ENCODE measurements around the gene USH2A.

The USH2A gene

GRCh38 chr1:216073793-216074595 lies 349.3 kb downstream of the USH2A start:
- in situ Hi-C loops (cut with MboI; ENCODE audit: low pct_unique_long_range_greater_than_20kb, low sequenced_read_pairs, unreplicated experiment) = no loop called here
- no peak for DNase-seq (ENCODE audit: low spot score)
- TF ChIP-seq CTCF (IDR thresholded peaks at IDR 0.05; ENCODE audit: extremely low read depth, insufficient read depth, missing control alignments) = no peak

GRCh38 chr1:216071262-216071661 lies 352.0 kb downstream of the USH2A start:
- no peak for TF ChIP-seq CTCF (IDR thresholded peaks at IDR 0.05; ENCODE audit: extremely low read depth, insufficient read depth, missing control alignments)
- no peak for DNase-seq (ENCODE audit: low spot score)
- in situ Hi-C loops (cut with MboI; ENCODE audit: low pct_unique_long_range_greater_than_20kb, low sequenced_read_pairs, unreplicated experiment) = no loop called here

- DNase-seq (ENCODE audit: low spot score) = no peak
- in situ Hi-C loops (cut with MboI; ENCODE audit: low pct_unique_long_range_greater_than_20kb, low sequenced_read_pairs, unreplicated experiment) = no loop called here
- no peak for TF ChIP-seq CTCF (IDR thresholded peaks at IDR 0.05; ENCODE audit: extremely low read depth, insufficient read depth, missing control alignments)
Observed at GRCh38 chr1:216064643-216065042, 358.6 kb downstream of the USH2A start.

- in situ Hi-C loops (cut with MboI; ENCODE audit: low pct_unique_long_range_greater_than_20kb, low sequenced_read_pairs, unreplicated experiment) = no loop called here
- TF ChIP-seq CTCF (IDR thresholded peaks at IDR 0.05; ENCODE audit: extremely low read depth, insufficient read depth, missing control alignments) = no peak
- DNase-seq (ENCODE audit: low spot score) = no peak
Observed at GRCh38 chr1:216057947-216058346, 365.3 kb downstream of the USH2A start.

GRCh38 chr1:216057063-216057462 lies 366.2 kb downstream of the USH2A start:
- TF ChIP-seq CTCF (IDR thresholded peaks at IDR 0.05; ENCODE audit: extremely low read depth, insufficient read depth, missing control alignments) = no peak
- in situ Hi-C loops (cut with MboI; ENCODE audit: low pct_unique_long_range_greater_than_20kb, low sequenced_read_pairs, unreplicated experiment) = no loop called here
- DNase-seq (ENCODE audit: low spot score) = no peak

GRCh38 chr1:216055004-216055403 lies 368.2 kb downstream of the USH2A start:
- no peak for DNase-seq (ENCODE audit: low spot score)
- TF ChIP-seq CTCF (IDR thresholded peaks at IDR 0.05; ENCODE audit: extremely low read depth, insufficient read depth, missing control alignments) = no peak

More at GRCh38 chr1:216055004-216055403, 368.2 kb downstream of the USH2A start:
- in situ Hi-C loops (cut with MboI; ENCODE audit: low pct_unique_long_range_greater_than_20kb, low sequenced_read_pairs, unreplicated experiment) = no loop called here
